Neutrophil (primary cell): ENCODE results near the gene DIPK1B.

ENCODE experiments used
- H3K27ac ChIP-seq: fragments of 200-600 bp; sonication (generic); 2 replicates; pipeline ENCODE4 v1.5.1; 2016; ENCODE audit warnings: mild to moderate bottlenecking, moderate library complexity
- H3K27me3 ChIP-seq: fragments of 200-600 bp; sonication (generic); 2 replicates; pipeline ENCODE4 v1.6.0; 2016; ENCODE audit warnings: mild to moderate bottlenecking
- H3K36me3 ChIP-seq: fragments of 200-600 bp; sonication (generic); 2 replicates; pipeline ENCODE4 v1.5.1; 2017
- H3K4me1 ChIP-seq, 2 experiments: fragments of 200-600 bp in 1 of 2; sonication (generic) in 1 of 2; 1 replicate in 1 of 2; 2 replicates in 1 of 2; pipeline versions ENCODE4 v1.5.1 to v1.6.1; 2013 to 2016; ENCODE audit warnings: low read depth in 1 of 2, low read length in 1 of 2, mild to moderate bottlenecking in 1 of 2, moderate library complexity in 1 of 2; ENCODE audit not compliant: control insufficient read depth in 1 of 2, insufficient read depth in 1 of 2
- H3K4me3 ChIP-seq, 2 experiments: fragments of 200-600 bp in 1 of 2; sonication (generic) in 1 of 2; 1 replicate in 1 of 2; 2 replicates in 1 of 2; pipeline ENCODE4 v1.5.1; 2013 to 2016; ENCODE audit warnings: low read depth in 1 of 2, low read length in 1 of 2, mild to moderate bottlenecking in 1 of 2, moderate library complexity in 1 of 2
- H3K9me3 ChIP-seq: fragments of 200-600 bp; sonication (generic); 2 replicates; pipeline ENCODE4 v1.5.1; 2016
- CTCF ChIP-seq: fragments of 200-600 bp; sonication (generic); IDR thresholded peaks from 2 replicates; pipeline ENCODE4 v1.5.1; 2016; ENCODE audit warnings: antibody characterized with exemption

DIPK1B gene

GRCh38 chr9:136690104-136690805 is 22.1 kb upstream of the DIPK1B start:
- Histone ChIP-seq H3K9me3 (no peaks in the 10 kb centered on the region), H3K4me3 (no peak overlapping the region)

GRCh38 chr9:136690806-136691261 is 21.5 kb upstream of the DIPK1B start:
- Histone ChIP-seq H3K36me3 (no peaks in the 10 kb centered on the region), H3K4me1 (peaks cover 25 to 38% of the 10 kb centered on the region in 2 experiments), H3K27ac (no peak overlapping the region), H3K9me3 (no peaks in the 10 kb centered on the region), H3K4me3 (no peak overlapping the region), H3K27me3 (no peaks in the 10 kb centered on the region)
- no peak for TF ChIP-seq CTCF

More at GRCh38 chr9:136690104-136690805, 22.1 kb upstream of the DIPK1B start:
- no peak for TF ChIP-seq CTCF
- H3K27ac ChIP-seq, result no peak overlapping the region
- no peaks in the 10 kb centered on the region for H3K36me3 ChIP-seq
- H3K27me3 ChIP-seq, result no peaks in the 10 kb centered on the region
- H3K4me1 ChIP-seq, result peaks cover 25 to 38% of the 10 kb centered on the region in 2 experiments

- Histone ChIP-seq H3K27ac (no peak overlapping the region), H3K4me1 (peaks cover 25 to 39% of the 10 kb centered on the region in 2 experiments), H3K4me3 (no peak overlapping the region), H3K9me3 (no peaks in the 10 kb centered on the region), H3K27me3 (no peaks in the 10 kb centered on the region), H3K36me3 (no peaks in the 10 kb centered on the region)
- TF ChIP-seq CTCF, result no peak
Observed at GRCh38 chr9:136691316-136692184, 20.8 kb upstream of the DIPK1B start.

- no peak overlapping the region for H3K4me3 ChIP-seq
- no peak for TF ChIP-seq CTCF
- no peaks in the 10 kb centered on the region for H3K9me3 ChIP-seq
- H3K4me1 ChIP-seq, result peaks cover 32 to 45% of the 10 kb centered on the region in 2 experiments
- no peaks in the 10 kb centered on the region for H3K27me3 ChIP-seq
- no peak overlapping the region for H3K27ac ChIP-seq
- no peaks in the 10 kb centered on the region for H3K36me3 ChIP-seq
Observed at GRCh38 chr9:136692185-136693134, 19.9 kb upstream of the DIPK1B start.

- Histone ChIP-seq H3K9me3 (no peaks in the 10 kb centered on the region), H3K27me3 (no peaks in the 10 kb centered on the region), H3K27ac (no peak overlapping the region), H3K4me1 (peaks cover 35 to 45% of the 10 kb centered on the region in 2 experiments), H3K4me3 (no peak overlapping the region), H3K36me3 (no peaks in the 10 kb centered on the region)
- no peak for TF ChIP-seq CTCF
Observed at GRCh38 chr9:136693135-136693489, 19.3 kb upstream of the DIPK1B start.
